SH-SY5Y (cell line): Measurements from ENCODE around the gene RALGDS.

Experiments
- GATA2 ChIP-seq: IDR thresholded peaks from 2 replicates; pipeline ENCODE4 v1.6.1; 2011; ENCODE audit warnings: mild to moderate bottlenecking, low read depth, low read length
- GATA3 ChIP-seq: IDR thresholded peaks from 2 replicates; pipeline ENCODE4 v1.6.1; 2011; ENCODE audit warnings: low read depth, mild to moderate bottlenecking, low read length, moderate library complexity

- TF ChIP-seq GATA3: no peak
- no peak for TF ChIP-seq GATA2
Observed at GRCh38 chr9:133153227-133154096, 32.4 kb upstream of the RALGDS start.
